OCI-LY3 (cell line): ENCODE data around the gene IL25.

Experiments used
- H2AFZ ChIP-seq: fragments of 200-600, 300-600 bp; shearing (Covaris generic); 2 replicates; pipeline ENCODE4 v1.6.0; 2014; ENCODE audit warnings: antibody characterized with exemption, low read depth, low read length
- H3K27ac ChIP-seq: fragments of 200-600, 300-600 bp; sonication (generic); 2 replicates; pipeline ENCODE4 v1.5.1; 2014; ENCODE audit warnings: mild to moderate bottlenecking, low read length, moderate library complexity, mixed read lengths
- H3K27me3 ChIP-seq: fragments of 200-600, 300-600 bp; sonication (generic); 2 replicates; pipeline ENCODE4 v1.6.1; 2014; ENCODE audit warnings: low read depth, low read length, mixed read lengths
- H3K36me3 ChIP-seq: fragments of 200-600, 300-600 bp; sonication (generic); replicated peaks from 2 replicates; pipeline ENCODE3; 2014; ENCODE audit warnings: low read depth, low read length, mixed read lengths
- H3K4me1 ChIP-seq: fragments of 300-600, 200-600 bp; sonication (generic); 2 replicates; pipeline ENCODE4 v1.6.1; 2014; ENCODE audit warnings: low read length, mixed read lengths
- H3K4me2 ChIP-seq: fragments of 200-600, 300-600 bp; sonication (generic); 2 replicates; pipeline ENCODE4 v1.6.1; 2014; ENCODE audit warnings: low read length, mixed read lengths
- H3K4me3 ChIP-seq: fragments of 300-600, 200-600 bp; sonication (generic); 2 replicates; pipeline ENCODE4 v1.5.1; 2014; ENCODE audit warnings: antibody characterized with exemption, mild to moderate bottlenecking, low read length, moderate library complexity
- H3K79me2 ChIP-seq: fragments of 300-600, 200-600 bp; shearing (Covaris generic); 2 replicates; pipeline ENCODE4 v1.6.1; 2014; ENCODE audit warnings: mild to moderate bottlenecking, low read length, mixed read lengths
- H3K9ac ChIP-seq: fragments of 300-600, 200-600 bp; shearing (Covaris generic); 2 replicates; pipeline ENCODE4 v1.6.0; 2014; ENCODE audit warnings: mild to moderate bottlenecking, low read length, moderate library complexity
- H3K9me3 ChIP-seq: fragments of 200-600, 300-600 bp; shearing (Covaris generic); 2 replicates; pipeline ENCODE4 v1.6.1; 2014; ENCODE audit warnings: low read length, mixed read lengths; ENCODE audit not compliant: insufficient read depth
- H4K20me1 ChIP-seq: fragments of 200-600, 300-600 bp; sonication (generic); 2 replicates; pipeline ENCODE4 v1.6.1; 2016; ENCODE audit warnings: low read length, mixed read lengths; ENCODE audit not compliant: insufficient read depth
- EZH2phosphoT487 ChIP-seq: fragments of 200-600 bp; shearing (Covaris generic); IDR thresholded peaks from 2 replicates; pipeline ENCODE4 v1.6.1; 2018; ENCODE audit warnings: antibody characterized with exemption, mixed run types, low read depth
- TF ChIP-seq, protein P1 (sequence below): fragments of 200-600, 300-600 bp; sonication (generic); IDR thresholded peaks from 2 replicates; pipeline ENCODE4 v1.5.1; 2014; ENCODE audit warnings: antibody characterized with exemption, low read length, low read depth

The IL25 gene

GRCh38 chr14:23371865-23372264 lies 744 bp upstream of the IL25 start:
- Histone ChIP-seq H3K4me3 (no peak overlapping the region), H3K9me3 (no peaks in the 10 kb centered on the region), H3K4me1 (no peaks in the 10 kb centered on the region), H3K27ac (no peak overlapping the region), H3K79me2 (no peaks in the 10 kb centered on the region), H2AFZ (no peak overlapping the region), H3K27me3 (no peaks in the 10 kb centered on the region), H3K9ac (no peak overlapping the region), H3K36me3 (no peaks in the 10 kb centered on the region), H4K20me1 (no peaks in the 10 kb centered on the region), H3K4me2 (no peak overlapping the region)
- no peak for TF ChIP-seq EZH2phosphoT487
- TF ChIP-seq, protein P1, sequence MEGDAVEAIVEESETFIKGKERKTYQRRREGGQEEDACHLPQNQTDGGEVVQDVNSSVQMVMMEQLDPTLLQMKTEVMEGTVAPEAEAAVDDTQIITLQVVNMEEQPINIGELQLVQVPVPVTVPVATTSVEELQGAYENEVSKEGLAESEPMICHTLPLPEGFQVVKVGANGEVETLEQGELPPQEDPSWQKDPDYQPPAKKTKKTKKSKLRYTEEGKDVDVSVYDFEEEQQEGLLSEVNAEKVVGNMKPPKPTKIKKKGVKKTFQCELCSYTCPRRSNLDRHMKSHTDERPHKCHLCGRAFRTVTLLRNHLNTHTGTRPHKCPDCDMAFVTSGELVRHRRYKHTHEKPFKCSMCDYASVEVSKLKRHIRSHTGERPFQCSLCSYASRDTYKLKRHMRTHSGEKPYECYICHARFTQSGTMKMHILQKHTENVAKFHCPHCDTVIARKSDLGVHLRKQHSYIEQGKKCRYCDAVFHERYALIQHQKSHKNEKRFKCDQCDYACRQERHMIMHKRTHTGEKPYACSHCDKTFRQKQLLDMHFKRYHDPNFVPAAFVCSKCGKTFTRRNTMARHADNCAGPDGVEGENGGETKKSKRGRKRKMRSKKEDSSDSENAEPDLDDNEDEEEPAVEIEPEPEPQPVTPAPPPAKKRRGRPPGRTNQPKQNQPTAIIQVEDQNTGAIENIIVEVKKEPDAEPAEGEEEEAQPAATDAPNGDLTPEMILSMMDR = no peak

- no peak overlapping the region for H3K9ac ChIP-seq
- H3K27ac ChIP-seq = no peak overlapping the region
- no peaks in the 10 kb centered on the region for H3K4me1 ChIP-seq
- H3K4me2 ChIP-seq = no peak overlapping the region
- no peak for TF ChIP-seq EZH2phosphoT487
- TF ChIP-seq, protein P1 = no peak
- no peak overlapping the region for H2AFZ ChIP-seq
- no peaks in the 10 kb centered on the region for H3K79me2 ChIP-seq
- no peaks in the 10 kb centered on the region for H3K9me3 ChIP-seq
- H3K36me3 ChIP-seq = no peaks in the 10 kb centered on the region
- H3K27me3 ChIP-seq = no peaks in the 10 kb centered on the region; the same call in 1 of the 2 replicates
- H3K4me3 ChIP-seq = no peak overlapping the region
- no peaks in the 10 kb centered on the region for H4K20me1 ChIP-seq
Measured at GRCh38 chr14:23373041-23373440, 432 bp downstream of the IL25 start.

- Histone ChIP-seq H3K4me2 (no peak overlapping the region), H3K9ac (no peak overlapping the region), H3K79me2 (no peaks in the 10 kb centered on the region), H3K27me3 (peaks cover 6% of the 10 kb centered on the region; the same call in 1 of the 2 replicates), H3K9me3 (no peaks in the 10 kb centered on the region), H3K36me3 (no peaks in the 10 kb centered on the region), H3K4me3 (no peak overlapping the region), H3K4me1 (no peaks in the 10 kb centered on the region), H3K27ac (no peak overlapping the region), H2AFZ (no peak overlapping the region), H4K20me1 (no peaks in the 10 kb centered on the region)
- TF ChIP-seq, protein P1 = no peak
- no peak for TF ChIP-seq EZH2phosphoT487
Measured at GRCh38 chr14:23375527-23376251, 3.1 kb downstream of the IL25 start.

GRCh38 chr14:23376482-23377197 lies 4.0 kb downstream of the IL25 start, which contains the start of gene CMTM5:
TSS of gene CMTM5 (plus strand) at chr14:23377046. CDS start at chr14:23377252, 206 bp downstream.
- Histone ChIP-seq H3K9ac (no peak within 1 kb of the TSS), H3K36me3 (no peaks in the 10 kb centered on the region), H2AFZ (no peak within 1 kb of the TSS), H4K20me1 (no peaks in the 10 kb centered on the region), H3K4me1 (no peaks in the 10 kb centered on the region), H3K4me2 (no peak within 1 kb of the TSS), H3K27ac (no peak within 1 kb of the TSS), H3K27me3 (peaks cover 11% of the 10 kb centered on the region), H3K4me3 (no peak within 1 kb of the TSS), H3K79me2 (no peaks in the 10 kb centered on the region), H3K9me3 (no peaks in the 10 kb centered on the region)
- TF ChIP-seq, protein P1 = no peak
- no peak for TF ChIP-seq EZH2phosphoT487
